HG03442 (cell line): Measurements from ENCODE around the gene PARP2.
A peak's percentile ranks its signal among the peaks of the same experiment; 100 is the strongest.

Experiments used
- ATAC-seq: cut with Tn5 transposase; IDR thresholded peaks from one replicate; pipeline ENCODE4 v1.9.1; 2021; ENCODE audit warnings: mild to moderate bottlenecking, moderate library complexity; ENCODE audit not compliant: unreplicated experiment

Gene PARP2

DNA sequence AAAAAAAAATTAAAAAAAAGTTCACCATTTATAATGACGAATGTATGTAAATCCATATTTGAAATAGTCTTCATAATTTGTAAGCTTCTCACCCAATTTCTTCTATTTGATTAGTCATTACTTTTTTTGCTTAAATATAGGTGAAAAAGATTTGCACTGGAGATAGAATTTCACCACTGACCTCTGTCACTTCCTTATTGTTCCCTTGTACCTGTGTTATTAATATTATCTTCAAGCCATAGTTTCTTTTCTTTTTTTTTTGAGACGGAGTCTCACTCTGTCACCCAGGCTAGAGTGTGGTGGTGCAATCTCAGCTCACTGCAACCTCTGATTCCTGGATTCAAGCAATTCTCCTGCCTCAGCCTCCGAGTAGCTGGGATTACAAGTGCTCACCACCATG lies 54.1 kb downstream of the PARP2 start:
- no peak for ATAC-seq

- no peak for ATAC-seq
Measured at GRCh38 chr14:20400589-20400964, 57.1 kb downstream of the PARP2 start.

GRCh38 chr14:20400965-20401593 lies 57.6 kb downstream of the PARP2 start:
- peak; percentile 64 for ATAC-seq

- no peak for ATAC-seq
Measured at GRCh38 chr14:20403521-20403920, 60.1 kb downstream of the PARP2 start.
